TTC549 (cell line): ENCODE data around the gene OMP.

Experiments
- FAIRE-seq: peaks from 2 replicates; lab custom pipeline; 2012; peaks lifted over from hg19 to GRCh38; lab: Jason Lieb, UNC

OMP gene

DNA sequence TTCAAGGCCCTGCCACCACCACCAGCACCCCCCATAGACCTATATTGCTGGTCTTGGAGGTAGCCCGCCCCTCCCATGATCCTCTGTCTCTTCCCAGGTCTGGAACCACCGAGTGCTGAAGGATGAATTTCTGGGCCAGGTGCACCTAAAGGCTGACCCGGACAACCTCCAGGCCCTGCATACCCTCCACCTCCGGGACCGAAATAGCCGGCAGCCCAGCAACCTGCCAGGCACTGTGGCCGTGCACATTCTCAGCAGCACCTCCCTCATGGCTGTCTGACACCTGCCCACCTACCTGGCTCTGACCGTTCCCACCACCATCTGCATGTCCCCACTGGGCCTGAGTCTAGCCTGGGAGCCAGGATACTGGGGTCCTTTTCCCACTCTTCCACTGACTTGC is 21.0 kb downstream of the OMP start:
- no peak for FAIRE-seq

DNA sequence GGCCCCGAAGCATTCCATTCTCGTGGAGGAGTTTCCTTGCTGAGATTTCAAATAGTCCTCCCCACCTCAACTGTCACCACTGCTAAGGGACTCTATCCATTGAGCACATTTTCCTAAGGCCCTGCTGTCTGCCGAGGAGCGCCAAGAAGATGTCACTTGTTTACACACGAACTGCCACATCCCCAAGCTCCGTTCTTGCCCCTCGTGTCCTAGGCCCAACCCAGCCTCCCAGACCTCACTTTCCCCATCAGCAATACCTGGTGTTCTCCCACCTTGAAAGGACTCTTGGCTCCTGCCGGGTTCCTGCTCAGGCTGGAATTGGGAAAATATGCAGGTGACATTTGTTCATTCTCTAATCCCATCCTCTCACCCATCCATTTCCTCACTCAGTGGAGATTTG is 21.4 kb downstream of the OMP start:
- no peak for FAIRE-seq

DNA sequence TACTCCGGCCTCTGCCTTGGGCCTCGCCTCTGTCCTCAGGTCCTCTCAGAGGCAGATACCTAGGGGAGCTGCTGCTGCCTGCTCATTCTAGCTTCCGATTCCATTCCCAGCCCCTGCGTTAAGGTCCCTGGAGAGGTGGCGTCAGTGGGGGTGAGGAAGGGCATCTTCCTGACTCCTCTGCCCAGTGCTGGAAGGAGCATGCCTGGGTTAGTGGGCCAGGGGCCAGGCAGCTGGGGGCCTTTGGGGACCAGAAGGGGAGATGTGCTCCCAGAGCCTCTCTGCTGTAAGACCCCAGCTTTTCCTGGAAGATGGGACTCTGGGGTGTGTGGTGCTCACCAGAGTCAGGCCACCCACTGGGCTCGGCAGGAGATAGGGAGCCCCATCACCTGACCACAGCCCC is 21.8 kb downstream of the OMP start:
- no peak for FAIRE-seq

DNA sequence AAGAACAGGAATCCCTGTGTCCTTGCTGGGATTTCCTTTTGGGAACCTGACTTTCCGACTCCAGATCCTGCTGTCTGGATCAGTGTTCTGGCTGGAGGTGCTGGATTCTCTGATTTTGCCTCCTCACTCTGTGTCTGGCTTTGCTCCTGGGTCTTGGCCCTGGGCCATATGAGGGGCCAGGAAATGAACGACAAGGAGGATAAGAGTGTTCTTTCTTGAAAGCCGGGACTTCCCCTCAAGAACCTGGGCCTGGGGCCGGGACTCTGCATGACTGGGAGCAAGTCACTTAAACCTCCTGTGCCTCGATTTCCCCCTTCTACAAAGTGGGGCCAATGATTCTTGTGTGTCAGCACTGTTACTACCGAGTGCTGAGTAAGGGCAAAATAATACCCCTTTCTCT is 22.6 kb downstream of the OMP start:
- FAIRE-seq: no peak

DNA sequence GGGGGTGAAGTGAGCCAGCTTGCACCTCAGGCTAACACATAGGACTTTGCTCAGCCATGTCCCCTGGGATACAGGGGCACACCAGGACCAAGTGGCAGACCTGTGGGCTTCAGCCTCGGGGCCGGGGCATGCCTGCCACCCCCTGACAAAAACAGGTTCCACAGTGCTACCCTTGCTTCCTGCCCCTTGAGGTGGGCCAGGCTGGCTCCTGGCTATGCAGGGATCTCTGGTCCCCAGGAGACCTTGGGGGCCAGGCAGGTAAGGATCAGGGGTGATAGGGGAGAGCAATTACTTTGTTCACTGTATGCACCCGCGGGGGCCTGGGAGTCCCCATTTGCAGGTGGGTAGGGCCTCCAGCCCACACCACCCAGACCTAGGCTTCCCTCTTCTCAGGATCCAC is 23.1 kb downstream of the OMP start:
- no peak for FAIRE-seq

DNA sequence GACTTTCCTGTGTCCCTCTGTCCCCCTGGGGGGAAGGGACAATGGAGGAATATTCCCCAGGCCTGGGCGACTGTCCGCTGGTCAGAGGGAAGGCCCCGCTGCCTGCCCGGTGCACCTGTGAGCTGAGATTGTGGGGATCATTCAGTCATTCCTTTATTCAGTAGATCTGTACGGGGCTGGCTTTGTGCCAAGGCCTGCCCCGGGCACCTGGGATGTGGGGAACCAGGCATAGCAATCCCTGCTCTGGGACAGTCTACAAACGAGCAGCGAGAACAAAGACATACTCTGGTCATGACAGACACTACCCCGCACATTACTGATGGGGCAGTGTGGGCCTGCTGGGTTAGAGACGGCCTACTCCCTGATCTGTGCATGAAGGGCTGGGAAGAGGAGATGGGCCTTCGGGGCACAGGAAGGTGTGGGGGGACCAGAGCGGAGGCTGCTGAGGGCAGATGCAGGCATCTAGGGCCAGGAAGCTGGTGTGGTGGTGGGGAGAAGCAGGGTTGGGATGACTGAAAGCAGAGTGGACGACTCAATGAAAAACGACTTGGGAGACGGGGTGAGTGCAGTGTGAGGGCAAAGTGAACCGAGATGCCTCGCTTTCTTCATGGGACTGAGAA is 23.6 kb downstream of the OMP start:
- FAIRE-seq: no peak

DNA sequence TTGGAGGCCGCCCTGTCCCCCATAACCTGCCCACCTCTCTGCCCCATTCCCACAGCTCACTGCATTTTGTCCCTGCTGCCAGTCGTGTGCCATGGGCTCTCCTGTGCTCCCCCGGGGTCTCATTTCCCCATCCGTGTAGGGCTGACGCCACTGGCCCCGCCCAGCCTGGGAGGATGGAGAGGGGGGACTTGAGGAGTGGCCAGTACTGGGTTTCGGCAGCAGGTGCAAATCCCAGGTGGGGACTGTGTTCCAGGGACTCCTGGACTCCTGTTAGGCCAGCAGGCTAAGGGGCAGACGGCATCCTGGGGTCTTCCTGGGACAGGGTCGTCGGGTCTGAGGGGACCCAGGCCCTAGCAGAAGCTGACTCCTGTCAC is 24.2 kb downstream of the OMP start:
- FAIRE-seq: no peak

DNA sequence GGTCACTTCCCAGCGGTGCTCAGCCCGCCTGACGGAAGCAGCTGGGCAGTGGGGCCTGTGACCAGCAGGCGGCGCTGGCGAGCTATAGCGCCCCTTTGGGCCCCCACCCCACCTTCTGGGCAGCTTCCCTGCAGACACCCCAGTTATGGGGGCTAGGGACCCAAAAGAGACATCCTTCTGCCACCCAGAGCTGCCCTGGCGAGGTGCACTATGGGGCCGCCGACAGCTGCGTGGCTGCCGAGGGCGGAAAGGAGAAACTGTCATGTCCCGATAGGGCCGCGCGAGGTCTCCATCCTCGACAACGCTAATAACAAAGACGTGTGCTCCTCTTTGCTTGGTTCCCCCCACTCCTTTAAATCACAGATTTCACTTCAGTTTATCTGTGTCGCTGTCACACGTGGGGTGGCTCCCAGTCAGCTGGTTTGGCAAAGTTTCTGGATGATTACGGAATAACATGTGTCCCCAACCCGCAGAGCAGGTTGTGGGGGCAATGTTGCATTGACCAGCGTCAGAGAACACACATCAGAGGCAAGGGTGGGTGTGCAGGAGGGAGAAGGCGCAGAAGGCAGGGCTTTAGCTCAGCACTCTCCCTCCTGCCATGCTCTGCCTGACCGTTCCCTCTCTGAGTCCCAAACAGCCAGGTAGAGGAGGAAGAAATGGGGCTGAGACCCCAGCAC is 24.7 kb downstream of the OMP start:
- no peak for FAIRE-seq

DNA sequence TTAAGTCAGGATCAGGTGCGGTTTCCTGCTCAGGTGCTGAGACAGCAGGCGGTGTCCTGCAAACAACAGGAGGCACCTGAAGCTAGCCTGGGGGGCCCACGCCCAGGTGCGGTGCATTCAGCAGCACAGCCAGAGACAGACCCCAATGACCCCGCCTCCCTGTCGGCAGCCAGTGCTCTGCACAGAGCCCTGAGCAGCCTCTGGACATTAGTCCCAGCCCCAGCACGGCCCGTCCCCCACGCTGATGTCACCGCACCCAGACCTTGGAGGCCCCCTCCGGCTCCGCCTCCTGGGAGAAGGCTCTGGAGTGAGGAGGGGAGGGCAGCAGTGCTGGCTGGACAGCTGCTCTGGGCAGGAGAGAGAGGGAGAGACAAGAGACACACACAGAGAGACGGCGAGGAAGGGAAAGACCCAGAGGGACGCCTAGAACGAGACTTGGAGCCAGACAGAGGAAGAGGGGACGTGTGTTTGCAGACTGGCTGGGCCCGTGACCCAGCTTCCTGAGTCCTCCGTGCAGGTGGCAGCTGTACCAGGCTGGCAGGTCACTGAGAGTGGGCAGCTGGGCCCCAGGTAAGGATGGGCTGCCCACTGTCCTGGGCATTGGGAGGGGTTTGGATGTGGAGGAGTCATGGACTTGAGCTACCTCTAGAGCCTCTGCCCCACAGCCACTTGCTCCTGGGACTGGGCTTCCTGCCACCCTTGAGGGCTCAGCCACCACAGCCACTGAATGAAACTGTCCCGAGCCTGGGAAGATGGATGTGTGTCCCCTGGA is 25.5 kb downstream of the OMP start, which contains the start of gene MYO7A:
TSS of gene MYO7A (plus strand) at position 327 of the 772 bp plus-strand sequence. CDS start 2,389 bp downstream, outside the sequence.
- FAIRE-seq: no peak

DNA sequence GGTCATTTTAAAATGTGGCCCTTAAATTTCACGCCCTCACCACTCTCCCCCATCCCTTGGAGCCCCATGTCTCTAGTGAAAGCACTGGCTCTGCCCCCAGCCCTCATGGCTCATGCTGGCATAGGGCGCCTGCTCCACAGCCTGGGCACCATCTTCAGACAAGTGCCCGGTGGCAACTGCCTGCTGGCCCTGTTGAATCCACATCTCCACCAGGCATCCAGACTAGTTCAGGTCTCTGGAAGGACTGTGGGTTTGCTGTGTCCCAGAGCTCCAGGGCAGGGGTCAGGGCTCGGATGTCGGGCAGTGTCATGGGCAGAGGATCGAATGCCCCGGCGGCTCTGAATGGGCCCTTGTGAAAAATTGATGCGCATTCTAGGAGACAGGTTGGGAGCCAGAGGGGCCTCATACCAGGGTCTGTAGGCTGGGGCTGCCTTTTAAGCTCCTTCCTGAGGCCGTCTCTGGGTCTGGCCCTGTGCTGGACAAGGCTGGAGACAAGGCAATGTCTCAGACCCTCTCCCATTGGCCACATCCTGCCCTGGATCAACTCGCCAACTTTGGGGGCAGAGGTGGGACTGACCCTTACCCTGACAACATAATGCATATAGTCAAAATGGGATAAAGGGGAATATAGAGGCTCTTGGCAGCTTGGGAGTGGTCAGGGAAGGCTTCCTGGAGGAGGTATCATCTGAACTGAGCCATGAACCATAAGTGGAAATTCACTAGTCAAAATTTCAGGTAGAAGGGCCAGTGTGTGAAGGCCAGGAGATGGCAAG is 26.6 kb downstream of the OMP start:
- FAIRE-seq: no peak

DNA sequence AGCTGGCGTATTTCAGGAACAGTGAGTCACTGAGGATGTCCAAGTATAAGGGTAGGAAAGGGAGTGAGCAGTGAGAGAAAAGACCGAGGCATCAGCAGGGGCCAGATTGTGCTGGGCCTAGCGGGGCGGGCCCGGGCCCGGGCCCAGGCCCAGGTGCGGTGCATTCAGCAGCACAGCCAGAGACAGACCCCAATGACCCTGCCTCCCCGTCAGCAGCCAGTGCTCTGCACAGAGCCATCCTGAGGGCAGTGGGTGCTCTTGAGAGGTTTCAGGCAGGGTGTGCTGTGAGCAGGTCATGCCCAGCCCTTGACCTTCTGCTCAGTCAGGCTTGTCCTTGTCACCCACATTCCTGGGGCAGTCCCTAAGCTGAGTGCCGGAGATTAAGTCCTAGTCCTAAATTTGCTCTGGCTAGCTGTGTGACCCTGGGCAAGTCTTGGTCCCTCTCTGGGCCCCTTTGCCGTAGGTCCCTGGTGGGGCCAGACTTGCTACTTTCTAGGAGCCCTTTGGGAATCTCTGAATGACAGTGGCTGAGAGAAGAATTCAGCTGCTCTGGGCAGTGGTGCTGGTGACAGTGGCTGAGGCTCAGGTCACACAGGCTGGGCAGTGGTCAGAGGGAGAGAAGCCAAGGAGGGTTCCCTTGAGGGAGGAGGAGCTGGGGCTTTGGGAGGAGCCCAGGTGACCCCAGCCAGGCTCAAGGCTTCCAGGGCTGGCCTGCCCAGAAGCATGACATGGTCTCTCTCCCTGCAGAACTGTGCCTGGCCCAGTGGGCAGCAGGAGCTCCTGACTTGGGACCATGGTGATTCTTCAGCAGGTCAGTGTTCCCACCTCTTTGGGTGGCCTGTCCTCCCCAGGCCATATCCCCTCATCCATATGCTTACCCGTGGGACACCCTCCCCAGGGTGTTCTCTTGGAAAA is 27.5 kb downstream of the OMP start:
- no peak for FAIRE-seq

DNA sequence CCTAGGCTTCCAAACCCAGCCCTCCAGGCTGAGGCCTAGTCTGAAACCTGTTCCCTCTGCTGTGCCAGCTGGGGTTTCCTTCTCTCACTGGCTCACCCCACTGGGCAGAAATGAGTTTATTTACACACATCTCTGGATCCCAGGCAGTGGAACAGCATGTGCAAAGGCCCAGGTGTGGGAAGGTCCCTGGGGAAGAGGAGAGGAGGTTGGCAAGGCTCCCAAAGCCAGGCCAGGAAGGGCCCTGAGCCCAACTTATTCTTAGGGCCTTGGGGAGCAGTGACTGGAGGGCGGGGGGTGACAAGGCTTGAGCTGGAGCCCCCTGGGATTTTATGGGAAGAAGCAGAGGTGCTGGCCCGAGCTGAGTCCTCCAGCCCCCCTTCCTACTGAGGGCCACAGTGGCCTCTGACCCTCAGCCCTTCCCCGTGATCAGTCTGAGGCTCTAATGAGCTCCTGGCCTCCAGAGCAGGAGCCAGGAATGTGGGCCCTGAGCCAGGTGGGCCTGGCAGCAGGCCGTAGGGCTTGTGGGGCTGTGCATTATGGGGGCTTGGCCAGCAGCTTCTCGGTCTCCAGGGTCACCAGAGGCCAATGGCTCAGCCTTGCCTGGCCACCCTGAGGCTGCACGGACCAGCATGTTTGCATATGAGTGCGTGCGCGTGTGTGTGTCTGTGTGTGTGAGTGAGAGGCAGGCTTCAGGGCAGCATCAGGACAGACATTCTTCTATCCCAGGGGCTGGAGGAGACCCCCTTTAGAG is 28.3 kb downstream of the OMP start:
- no peak for FAIRE-seq

DNA sequence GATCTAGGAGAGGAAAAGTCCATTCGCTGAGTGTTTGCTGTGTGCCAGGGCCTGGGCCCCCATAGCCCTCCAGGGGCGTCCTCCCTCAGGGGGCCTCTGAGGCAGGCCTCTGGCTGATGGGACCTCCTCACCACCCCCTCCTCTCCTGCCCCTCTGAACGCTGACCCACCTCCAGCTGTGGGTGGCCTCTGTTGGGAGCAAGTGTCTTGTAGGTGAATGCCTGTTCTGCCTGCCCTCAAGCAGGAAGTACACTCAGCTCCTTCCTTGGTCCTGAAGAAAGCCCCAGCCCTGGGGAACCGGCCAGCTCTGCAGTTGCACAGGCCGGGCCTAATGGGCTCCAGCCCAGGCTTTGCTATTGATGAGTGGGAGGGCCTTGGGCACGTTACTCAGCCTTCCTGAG is 28.9 kb downstream of the OMP start:
- FAIRE-seq: no peak

DNA sequence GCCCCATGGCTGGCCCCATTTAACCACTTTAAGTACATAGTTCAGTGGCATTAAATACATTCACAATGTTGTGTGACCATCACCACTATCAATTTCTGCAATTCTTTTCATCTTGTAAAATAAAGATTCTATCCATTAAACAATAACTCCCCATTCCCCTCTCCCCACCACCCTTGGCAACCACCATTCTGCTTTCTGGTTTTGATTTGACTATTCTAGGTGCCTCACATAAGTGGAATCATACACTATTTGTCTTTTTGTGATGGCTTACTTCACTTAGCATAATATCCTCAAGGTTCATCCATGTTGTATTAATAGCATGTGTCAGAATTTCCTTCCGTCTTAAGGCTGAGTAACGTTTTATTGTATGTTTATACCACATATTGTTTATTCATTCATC is 32.4 kb downstream of the OMP start:
- FAIRE-seq: no peak

DNA sequence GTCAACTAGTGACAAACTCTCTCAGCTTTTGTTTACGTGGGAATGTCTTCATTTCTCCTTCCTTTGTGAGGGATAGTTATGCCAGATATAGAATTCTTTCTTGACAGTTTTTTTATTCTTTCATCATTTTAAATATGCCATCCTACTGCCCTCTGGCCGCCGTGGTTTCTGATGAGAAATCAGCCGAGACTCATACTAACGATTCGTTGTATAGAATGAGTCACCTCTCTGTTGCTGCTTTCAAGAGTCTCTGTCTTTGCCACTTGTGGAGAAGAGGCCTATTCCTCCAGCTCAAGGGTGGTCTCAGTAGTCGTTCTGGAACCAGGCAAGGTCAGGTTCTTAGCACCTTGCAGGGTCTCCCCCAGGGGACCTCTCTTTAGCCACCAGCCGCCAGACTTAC is 33.4 kb downstream of the OMP start:
- no peak for FAIRE-seq

DNA sequence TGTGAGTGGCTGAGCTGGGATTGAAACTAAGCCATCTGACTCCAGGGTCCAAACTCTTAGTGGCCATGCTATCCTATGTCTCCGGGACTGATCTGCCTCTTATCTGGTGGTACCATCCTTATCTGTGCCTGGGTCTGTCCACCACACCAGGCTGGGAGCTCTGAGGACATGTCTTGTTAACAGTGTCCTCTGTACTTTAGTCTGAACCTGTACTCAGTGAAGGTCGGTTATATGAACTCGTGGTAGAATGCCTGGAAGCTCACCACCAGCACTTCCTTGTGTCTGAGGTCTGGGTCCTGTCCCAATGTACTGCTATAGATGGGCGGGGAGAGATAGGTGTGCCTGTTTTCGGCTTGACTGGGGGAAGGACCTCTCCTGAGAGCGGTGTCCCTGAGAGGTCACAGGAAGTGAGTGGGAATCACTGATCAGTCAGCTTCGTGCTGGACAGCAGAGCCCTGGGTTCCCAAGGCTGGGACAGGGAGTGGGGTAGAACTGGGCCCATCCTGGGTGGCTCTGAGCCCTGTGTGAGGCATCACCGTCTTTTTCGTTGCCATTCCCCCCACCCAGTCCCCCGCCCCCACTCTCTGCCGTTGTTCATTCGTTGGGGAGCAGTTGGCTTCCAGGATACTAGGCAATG is 34.3 kb downstream of the OMP start:
- FAIRE-seq: no peak

DNA sequence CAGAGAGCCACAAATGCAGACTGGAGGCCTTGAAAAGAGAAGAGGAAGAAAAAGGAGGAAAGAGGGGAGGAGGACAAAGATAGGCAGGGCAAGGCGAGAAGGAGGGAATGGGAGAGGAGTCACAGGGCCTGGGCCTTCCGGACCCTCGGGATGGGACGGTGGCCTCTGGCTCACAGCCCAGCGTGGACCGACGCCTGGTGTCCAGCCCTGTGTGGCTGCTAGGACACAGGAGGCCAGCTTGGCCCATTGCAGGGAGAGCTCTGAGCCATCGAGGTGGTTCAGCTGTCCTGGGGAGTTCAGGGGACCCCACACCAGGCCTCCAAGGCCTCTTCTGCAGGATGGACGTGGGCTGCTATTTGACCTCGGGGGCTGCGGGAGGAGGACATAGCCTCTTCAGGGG is 34.8 kb downstream of the OMP start:
- FAIRE-seq: no peak

DNA sequence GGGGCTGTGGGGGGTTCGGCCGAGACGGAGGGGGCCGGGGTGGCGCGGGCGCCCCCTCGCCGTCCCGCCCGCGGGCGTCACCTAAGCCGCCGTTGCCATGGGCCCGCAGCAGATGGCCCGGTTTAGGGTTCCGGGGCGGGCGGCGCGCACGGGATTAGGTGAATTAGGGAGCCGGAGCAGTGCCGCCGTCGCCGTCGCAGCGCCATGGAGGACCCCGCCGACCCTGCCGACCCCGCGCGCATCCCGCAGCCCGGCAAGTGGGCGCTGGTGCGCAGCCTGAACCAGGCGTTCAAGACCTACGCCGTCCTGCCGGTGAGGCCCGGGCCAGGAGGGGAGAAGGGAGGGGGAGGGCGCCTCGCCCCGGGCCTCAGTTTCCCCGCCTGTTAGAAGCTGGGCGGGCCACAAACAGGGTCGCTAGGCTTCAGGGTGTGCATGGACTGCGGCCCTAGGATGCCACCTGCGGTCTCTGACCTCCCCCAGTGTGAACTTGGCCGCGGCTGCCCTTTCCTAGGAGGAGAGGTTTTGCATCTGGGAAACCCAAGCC is 35.5 kb downstream of the OMP start:
- FAIRE-seq: no peak

DNA sequence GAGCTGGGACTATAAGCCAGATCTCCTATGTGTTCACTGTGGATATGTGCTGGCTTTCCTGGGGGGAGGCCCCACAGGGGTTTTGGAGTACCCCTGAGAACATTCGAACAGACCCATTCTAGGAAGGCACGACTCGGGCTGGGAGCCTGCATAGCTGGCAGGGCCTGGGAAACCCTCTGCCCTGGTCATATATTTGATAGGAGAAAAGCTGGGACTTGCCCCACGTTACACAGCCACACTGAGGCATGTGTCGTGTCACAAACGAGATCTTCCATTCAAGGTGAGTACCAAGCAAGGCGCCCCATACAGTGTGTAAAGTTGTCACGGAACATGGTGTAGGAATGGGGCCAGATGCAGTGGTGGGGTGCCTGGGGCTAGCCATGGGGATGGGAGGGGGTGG is 36.6 kb downstream of the OMP start:
- FAIRE-seq: no peak

DNA sequence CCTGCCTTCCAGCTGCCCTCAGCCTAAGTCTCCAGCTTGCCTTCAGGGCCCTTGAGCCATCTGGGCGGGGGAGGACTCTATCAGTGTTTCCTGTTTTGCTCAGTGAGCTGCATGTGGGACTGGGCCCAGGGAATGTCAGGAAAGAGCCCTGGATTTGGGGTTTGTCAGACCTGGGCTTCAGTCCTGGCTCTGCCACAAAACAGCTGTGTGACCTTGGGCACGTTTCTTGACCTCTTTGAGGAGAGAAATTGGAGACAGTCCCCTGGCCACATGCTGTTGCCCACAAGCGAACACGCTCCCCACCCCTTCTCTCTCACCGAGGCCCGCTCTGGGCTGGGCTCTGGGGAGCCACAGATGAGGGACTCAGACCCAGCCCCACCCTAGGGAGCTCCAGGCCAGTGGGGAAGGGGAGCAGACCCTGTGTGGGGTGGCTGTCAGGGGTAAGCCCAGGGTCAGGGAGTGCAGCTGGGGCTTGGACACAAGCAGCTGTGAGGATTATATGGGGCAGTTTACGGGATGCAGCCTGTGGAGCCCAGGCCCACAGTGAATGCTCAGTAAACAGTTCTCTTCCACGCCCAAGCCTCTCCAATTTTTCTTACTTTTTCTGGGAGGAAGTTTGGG is 37.7 kb downstream of the OMP start:
- no peak for FAIRE-seq
